ENCODE data around the gene ARL2BP.

DNA sequence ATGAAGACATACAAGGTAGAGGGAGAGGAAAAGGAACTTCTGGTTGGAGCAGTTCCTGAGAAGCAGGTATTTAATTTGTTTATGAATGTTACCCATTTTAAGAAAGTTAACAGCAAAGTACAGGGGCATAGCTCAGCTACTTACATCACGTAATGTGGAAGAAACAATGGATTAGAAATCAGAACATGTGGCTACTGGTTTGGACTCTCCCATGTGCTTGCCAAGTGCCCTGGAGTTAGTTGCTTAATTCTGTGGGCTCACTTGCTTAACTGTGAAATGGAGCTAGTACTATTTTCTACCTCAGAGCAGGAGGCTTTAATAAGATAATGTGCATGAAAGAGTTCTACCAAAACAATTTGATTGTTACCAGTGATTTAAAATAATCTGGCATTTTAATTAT is 31.6 kb upstream of the ARL2BP start:
- TF ChIP-seq POLR2A (IDR thresholded peaks at IDR 0.05) = no peak
- TF ChIP-seq, protein P1, sequence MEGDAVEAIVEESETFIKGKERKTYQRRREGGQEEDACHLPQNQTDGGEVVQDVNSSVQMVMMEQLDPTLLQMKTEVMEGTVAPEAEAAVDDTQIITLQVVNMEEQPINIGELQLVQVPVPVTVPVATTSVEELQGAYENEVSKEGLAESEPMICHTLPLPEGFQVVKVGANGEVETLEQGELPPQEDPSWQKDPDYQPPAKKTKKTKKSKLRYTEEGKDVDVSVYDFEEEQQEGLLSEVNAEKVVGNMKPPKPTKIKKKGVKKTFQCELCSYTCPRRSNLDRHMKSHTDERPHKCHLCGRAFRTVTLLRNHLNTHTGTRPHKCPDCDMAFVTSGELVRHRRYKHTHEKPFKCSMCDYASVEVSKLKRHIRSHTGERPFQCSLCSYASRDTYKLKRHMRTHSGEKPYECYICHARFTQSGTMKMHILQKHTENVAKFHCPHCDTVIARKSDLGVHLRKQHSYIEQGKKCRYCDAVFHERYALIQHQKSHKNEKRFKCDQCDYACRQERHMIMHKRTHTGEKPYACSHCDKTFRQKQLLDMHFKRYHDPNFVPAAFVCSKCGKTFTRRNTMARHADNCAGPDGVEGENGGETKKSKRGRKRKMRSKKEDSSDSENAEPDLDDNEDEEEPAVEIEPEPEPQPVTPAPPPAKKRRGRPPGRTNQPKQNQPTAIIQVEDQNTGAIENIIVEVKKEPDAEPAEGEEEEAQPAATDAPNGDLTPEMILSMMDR (IDR thresholded peaks at IDR 0.05) = no peak
